GM18517 (cell line): Measurements from ENCODE around the gene RASSF4.

Experiments
- ATAC-seq: cut with Tn5 transposase; IDR thresholded peaks from one replicate; pipeline ENCODE4 v1.9.1; 2021; ENCODE audit warnings: mild to moderate bottlenecking, moderate library complexity; ENCODE audit not compliant: unreplicated experiment

Gene RASSF4

DNA sequence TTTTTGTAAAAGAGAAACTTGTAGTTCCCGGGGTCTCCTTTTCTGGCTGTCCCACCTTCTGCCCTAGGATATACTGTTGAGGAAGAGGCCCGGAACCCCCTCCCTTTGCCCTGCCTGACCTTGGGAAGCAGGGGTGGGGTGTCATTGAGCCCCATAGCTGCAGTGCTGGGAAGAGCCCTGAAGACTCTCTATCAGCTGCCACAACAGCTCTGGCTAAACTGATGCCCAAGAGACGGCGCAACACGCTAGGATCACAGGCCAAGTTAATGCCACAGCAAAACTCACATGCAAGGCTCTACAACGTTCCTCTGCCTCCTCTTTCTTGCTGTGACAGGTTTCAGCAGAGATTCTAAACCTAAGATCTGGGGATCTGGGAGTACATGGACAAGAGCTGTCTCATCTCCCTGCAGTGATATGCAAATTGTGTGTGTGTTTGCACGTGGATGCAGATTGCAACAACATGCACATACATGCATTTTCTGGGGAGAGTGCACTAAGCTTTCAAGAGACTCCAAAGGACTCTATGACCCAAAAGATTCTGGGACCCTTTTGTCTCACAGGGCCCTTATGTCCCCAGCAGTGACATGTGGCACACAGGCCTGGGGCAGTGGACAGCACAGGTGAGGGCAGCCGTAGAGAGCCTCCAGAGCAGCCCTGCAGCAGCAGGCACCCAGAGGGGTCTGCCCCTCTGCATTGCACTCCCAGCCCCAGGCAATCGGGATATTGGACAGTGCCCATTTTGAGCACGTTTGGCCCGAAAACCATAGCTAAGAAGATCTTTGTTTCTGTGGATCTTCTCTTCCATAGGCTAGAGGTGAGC, 2.5 kb downstream of the RASSF4 start:
- ATAC-seq: no peak

DNA sequence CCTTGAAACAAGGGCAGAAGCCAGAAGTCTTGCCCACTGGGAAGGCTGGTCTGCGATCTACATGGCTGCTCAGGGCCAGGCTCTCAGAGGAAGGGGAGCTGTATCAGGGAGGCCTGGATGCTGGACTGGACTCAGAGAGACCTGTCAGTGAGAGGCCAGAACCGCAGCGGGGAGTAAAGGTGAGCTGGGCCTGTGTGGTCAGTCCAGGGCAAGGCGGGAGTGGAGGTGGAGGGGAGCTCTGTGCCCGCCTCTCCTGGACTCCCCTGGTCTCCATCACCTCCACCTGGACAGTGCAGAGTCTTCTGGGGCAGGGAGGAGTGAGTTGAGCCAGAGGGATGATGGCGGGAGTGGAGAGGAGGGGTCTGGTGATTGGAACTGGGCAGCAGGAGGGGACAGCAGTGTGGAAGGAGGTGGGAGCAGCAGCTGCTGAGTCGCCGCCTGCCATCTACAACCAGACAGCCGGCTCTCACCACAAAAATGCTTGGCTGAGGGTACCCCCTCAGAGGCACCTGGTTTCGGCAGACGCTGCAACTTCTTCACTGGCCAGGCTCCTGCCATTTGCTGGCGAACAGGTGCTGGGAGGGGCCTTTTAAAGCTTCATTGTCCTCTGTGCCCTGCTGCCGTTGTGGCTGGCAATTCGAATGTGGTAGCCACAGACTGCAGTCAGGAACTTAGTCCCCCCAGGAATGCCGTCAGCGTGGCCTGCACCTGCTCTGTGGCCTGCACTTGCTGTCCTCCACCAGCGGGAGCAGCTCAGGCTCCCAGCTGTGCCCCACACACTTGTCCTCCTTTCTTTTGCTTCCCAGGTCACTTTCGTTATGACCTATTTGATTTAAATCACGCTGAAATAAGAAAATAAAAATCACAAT, 3.5 kb downstream of the RASSF4 start:
- ATAC-seq: no peak

DNA sequence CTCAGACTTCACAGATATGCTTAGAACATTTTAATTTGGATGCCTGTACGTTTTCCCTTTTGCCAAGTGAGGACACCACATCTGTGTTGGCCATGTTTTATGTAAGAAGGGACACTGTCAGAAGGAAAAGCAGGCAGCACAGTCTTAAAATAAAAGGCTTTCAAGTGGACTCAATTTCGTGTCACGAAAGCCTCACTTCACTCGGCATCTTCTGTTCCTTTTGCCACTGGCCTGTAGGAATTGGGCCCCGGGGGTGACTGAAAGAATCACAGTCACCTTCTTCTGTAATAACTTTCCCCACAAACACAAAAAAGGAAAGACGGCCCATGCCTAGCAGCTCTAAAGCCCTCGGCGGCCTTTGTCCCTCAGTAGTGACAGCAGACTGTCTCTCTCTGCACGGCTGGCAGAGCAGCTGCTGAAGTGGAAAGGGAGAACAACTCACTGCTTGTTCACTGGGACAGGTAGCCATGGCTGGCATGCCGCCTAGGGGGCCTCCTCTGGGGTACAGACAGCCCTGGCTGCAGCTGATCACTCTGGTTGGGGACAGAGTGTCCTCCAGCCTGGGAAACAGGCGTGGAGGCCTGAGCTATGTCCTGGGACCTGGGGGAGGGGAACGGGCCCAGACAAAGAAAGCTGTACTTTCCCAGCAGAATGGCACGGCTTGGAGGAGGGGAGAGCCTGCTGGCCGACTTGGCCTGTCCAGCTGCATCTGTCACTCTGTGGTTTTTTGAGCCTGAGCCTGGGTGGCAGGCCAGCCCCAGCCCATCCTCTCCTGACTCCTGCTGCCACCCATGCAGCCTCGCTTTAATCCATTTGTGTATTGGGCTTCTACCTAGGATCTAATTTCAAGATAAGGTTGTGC, 4.4 kb downstream of the RASSF4 start:
- no peak for ATAC-seq

DNA sequence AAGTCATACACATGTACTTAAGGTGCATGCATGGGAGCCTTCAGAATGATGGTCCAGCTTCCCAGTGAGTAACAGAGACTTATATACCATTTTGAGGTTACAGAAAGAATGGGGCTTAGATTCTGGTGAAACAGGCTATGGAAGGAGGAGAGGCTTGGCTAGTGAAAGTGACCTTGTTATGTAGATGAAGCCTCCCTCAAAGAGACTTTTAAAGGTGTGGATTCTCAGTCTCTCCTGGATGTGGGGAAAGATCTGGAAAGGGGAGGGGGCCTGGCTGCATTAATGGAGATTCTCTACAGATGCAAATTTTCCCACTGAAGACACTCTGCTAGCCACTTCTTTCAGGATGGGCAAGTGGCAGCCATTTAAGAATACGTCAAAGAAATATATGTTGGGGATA, 5.5 kb downstream of the RASSF4 start:
- no peak for ATAC-seq

DNA sequence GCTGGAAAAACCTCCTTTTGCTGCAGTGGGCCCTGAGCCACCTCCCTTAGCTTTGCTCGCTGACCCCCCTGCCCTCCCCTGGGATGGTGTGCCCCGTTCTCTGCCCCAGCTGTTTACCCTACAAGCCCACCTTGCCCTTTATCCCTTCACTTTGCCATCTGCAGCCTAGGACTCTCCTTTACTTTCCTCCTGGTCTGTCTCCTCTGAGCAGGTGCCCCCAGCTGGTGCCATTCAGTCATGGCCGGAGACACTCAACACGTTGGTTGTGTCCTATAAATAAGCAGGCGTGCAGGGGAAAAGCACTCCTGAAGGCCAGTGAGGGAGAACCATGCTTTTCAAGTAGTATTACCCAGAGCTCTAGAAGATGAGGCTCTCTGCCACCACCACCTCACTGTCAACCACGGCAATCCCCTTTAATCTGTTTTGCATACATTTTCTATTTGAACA, 6.1 kb downstream of the RASSF4 start:
- ATAC-seq: peak; percentile 46

DNA sequence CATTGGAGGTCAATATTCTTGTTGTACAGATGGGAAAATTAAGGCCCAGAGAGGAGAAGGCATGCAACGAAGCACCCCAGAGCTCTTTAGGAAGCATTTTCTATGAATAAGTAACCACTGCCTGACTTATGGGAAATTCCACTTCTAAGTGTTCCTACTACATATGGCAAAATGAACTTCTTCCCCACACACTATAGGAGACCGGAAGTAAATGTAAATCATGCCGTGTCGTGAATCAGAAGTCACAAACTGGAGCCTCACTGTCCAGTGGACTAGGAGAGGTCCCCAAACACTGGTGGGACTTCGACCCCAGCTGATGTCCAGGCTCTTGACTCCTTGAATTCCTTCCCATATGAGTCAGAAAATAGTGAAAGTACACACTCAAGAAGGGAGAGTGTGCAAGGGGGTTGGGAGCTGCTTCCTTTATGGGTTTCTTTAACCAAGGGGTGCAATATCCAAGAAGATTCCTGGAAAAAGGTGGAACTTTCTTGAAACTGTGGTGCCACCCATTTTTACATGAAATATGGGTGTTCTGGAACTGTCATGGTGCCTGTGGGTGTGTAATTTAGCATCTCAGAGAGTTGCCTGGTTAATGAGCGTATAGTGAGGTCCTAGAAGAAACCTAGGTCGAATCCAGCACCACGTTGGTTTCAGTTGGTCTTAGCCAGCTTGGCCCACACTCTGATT, 6.7 kb downstream of the RASSF4 start:
- peak; percentile 25 for ATAC-seq

DNA sequence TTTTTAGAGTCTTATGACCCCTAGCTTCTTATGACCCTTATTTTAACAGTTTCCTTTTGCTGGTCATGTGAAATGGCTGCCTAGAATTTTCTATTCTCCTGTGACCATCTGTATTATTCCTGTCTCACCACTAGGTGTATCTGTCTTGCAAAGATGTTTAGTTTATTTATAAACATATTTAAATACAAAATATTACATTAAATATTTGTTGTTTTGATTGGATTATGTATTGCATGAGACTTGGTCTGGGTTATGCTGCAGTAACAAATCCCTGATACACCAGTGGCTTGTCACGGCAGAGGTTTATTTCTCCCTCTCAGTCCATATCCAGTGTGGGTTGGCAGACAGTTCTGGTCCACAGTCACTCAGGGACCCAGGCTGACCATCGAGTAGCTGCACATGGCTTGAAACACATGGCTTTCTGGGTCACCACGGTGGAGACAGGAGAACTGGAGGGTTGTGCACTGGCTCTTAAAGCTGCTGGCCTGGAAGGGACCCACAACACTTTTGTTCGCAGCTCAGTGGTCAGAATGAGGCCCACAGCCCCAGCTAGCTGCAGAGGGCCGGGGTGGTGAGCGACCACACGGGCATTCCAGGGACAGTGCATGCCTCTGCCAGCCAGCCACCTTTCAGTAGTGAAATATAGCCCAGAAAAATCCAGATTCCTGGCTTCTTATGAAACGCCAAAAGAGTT, 7.4 kb downstream of the RASSF4 start:
- no peak for ATAC-seq

DNA sequence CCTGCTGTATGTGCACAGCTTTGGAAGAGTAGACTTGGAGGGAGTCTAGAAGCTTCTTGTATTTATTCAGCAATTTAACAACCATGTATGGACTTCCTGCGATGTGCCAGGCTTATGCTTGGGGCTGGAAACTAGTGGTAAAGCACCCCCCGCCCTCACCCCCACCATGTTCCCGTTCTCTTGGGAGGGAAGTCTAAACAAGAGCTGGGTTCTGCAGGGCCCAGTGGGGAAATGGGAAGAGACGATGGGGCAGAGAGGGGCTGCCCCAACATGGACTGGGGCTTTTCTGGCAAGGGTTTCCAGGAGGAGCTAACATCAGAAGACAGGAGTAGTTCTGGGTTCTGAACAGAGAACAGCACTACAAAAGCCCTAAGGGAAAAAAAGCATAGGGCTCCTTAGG, 8.0 kb downstream of the RASSF4 start:
- no peak for ATAC-seq

DNA sequence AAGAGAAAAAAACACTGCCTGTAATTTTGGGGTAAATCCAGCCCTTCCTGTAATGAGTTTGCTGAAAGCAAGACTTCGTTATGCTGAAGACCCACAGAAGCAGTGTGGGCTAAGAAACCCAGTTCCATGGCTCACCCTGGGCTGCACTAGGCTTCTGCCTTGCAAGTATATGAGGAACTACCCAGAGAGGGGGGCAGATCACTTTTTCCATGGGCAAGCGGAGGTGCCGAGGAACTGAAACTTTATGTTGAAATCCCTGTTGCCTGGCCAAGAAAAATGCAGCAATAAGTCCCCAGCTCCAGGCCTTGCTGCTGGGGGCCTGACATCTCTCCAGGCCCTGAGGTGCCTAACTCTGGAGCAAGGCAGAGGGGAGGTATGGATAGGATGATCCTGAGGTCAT, 8.5 kb downstream of the RASSF4 start:
- ATAC-seq: no peak

DNA sequence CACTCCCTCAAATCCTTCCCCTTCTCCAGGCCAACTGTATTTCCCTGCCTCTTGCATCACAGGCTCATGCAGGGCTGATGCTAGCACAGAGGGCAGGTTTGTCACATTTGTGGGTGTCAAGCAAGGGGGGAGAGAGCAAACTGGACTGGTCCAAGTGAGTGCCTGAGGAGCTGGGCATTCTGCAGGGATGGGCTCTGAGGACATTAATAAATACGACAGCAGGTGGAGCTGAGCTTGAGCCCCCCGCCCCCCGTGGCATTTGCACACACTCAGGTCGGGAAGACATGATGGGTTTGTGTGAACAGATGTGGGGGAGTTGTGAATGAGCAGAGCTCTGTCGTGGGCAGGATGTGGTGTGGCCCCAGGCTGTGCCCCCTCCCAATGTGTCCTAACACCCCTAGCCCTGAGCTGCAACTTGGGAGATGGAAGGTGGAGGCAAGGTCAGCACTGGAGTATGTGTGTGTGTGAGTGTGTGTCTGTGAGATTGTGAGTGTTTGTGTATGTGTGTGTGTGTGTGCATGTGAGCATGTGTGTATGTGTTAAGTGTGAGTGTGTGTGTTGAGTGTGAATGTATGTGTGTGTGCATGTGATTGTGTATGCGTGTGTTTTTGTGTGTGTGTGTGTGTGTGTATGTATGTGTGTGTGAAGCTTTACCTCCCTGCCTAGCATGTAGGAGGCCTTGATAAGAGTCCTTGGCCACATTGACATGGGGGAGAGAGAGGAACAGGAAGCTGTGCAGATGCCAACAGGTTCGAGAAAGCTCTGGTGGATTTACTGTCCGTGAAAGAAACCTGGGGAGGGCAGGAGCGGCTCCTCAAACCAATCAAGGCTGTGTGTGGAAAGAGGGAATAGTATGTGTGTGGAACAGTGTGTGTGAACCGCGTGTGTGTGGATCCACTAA, 9.1 kb downstream of the RASSF4 start:
- no peak for ATAC-seq

DNA sequence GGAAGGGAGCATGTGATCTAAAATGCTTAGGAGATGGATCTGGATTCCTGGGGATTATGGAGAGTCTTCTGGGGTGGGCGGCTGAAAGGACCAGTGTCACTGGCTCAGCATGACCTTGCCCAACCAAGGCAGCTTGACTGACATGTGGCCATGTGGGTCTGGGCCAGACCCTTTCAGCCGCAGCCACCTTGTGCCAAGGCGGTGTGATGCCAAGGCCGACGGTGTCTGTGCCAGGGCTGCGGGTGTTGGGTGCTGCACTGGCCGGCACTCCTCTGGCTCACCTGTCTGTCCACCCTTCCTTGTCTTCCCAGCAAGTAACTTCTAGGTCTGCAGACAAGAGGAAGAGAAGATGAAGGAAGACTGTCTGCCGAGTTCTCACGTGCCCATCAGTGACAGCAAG, 10.3 kb downstream of the RASSF4 start:
- ATAC-seq: no peak

DNA sequence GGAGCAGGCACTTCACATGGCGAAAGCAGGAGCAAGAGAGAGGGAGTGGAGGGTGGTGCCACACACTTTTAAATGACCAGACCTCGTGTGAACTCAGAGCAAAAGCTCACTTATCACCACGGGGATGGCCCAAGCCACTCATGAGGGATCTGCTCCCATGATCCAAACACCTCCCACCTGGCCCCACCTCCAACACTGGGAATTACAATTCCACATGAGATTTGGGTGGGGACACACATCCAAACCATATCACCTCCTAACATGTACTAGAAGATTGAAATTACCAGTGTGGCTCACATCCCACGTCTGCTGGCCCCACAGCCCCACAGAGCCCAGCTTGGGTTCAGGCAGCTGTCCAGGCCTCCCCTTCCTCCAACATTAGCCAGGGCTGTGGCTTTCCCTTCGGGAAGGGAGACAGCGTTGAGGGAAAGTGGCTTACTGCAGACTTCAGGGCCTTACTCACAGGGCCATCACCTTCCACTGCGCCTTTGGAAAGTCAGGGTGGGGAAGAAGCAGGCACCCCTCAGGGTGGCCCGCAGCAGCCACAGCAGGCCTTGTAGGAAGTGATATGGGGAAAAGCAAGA, 11.3 kb downstream of the RASSF4 start:
- ATAC-seq: no peak

DNA sequence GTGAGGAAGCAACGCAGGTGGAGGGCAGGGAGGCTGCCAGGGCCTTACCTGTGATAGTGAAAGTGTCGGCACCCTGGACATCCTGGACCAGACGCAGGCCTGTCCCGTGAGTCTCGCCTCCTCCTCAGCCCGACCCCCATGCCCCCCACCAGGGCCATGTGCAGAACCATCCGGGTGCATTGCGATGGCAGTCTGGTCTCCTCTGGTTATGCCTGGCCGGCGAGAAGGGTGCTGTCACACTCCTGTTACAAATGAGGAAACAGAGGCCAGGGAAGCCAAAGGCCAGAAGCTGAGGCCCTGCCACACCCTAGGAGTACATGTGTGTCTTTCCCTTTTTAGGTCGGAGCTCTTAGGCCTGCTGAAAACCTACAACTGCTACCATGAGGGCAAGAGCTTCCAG, 11.8 kb downstream of the RASSF4 start:
- ATAC-seq: no peak

DNA sequence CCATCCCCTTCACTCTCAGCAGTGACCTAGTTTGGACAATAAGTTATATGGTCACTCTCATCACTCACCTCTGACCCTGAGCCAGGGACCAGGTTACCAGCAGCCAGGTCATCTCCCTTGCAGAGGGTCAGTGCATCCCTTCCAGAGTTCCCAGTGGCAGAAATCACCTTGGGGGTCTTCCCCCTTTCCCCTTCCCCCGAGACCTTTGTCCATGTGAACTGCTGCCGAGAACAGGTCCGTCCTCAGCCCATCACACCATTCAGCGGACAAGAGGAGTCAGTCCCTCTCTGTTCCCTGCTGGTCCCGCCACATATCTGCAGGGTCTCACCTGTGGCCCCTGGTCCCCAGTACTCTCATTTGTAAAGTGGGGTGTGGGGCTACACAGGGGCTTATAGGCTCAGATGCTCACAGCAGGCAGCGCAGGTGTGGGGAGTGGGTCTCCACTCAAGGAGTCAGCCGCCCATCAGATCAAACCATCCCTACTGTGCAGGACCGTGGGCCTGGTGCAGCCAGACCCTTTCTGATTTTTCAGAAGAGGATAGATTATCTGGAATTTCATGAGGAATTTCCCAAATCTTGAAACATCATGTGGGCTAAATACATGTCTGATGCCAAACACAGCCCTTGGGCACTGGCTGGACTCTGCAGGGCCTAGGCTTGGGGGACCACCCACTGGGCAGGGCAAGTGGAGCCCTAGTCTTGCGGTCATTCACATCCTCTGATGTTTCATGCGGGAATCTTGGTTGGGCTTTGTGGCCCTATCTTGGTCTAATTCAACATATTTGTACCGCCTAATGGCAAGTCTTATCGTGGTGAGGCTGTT, 12.5 kb downstream of the RASSF4 start:
- ATAC-seq: no peak

DNA sequence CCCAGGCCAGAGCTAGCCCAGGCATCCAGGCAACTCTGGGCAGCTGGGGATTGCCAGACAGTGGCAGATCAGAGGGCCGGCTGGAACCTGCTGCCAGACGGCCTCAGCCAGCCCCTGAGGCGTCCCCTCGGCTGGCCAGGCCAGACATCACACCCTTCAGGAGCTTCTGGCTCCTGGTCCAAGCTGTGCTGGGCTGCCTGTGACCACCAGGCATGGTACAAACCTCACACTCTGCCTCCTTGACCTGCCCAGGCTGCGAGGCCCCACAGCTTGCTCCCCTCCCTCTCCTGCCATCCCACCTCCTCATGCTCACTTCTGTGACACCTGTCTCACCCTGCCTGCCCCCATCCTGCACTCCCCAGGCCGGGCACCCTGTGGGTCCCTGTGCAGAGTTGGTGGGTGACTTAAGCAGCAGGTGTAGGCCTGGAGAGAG, 13.3 kb downstream of the RASSF4 start:
- ATAC-seq: no peak

DNA sequence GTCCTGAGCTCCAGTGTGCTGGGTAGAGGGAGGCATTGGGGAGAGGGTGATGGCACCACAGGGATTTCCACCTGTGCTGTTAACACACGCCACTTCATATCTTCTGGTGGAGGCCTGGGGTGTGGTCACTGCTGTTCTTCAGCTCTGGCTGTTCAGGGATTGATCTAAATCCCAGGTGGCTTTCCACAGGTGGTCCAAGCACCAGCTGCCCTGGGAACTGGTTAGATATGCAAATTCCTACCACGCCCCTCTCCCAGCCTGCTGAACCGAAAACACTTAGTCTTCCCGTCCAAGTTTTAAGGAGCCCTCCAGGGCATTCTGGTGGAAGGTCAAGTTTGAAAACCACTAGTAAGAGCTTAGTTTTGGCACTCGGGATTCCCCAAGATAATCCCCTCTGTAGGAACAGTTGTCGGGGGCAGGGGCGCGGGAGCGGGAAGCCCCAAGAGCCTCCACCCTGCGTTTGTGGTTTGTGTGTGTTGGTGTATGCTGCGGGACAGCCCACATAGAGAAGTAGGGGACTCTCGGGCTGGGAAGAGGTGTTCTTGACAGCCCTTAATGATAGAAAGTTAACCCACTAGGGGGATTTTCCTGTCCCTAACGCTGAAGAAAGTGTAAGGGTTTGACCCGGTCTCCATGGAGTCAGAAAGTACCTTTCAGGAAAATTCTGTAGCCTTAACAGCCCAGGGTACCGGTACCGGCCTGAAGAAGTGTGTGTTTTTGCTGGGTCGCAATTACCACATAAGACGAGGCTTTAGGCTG, 13.9 kb downstream of the RASSF4 start:
- ATAC-seq: no peak

DNA sequence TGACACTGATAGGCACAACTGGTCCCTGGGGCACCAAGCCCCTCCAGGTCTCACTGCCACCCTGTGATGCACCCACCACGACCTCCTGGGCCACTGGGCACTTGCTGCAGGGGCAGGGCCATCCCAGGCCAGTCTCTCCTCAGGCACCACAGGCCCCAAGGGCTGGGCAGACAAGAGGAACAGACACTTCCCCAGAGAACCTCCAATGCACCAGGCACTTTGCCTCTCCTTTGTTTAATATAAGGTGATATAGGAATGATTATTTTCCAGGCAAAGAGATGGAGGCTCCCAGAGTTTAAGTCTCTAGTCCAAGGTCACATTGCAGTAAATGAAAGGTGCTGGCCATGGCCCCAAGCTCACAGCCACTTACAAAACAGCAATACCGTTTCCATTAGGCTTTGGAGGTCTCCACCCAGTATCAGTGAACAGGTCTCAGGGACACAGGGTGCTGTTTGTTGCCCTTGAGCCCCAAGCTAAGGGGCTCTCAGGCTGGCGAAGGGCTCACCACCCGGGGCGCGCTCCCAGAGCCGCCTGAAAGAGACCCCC, 14.6 kb downstream of the RASSF4 start:
- ATAC-seq: no peak
